GM19324 (cell line): ENCODE measurements around the gene PRKG2.

ENCODE experiments used
- ATAC-seq: cut with Tn5 transposase; IDR thresholded peaks from one replicate; pipeline ENCODE4 v1.9.1; 2021; ENCODE audit warnings: mild to moderate bottlenecking, moderate library complexity; ENCODE audit not compliant: unreplicated experiment, low FRiP score

Gene PRKG2

GRCh38 chr4:81220271-81220670, 5.2 kb upstream of the PRKG2 start:
- ATAC-seq, result no peak

DNA sequence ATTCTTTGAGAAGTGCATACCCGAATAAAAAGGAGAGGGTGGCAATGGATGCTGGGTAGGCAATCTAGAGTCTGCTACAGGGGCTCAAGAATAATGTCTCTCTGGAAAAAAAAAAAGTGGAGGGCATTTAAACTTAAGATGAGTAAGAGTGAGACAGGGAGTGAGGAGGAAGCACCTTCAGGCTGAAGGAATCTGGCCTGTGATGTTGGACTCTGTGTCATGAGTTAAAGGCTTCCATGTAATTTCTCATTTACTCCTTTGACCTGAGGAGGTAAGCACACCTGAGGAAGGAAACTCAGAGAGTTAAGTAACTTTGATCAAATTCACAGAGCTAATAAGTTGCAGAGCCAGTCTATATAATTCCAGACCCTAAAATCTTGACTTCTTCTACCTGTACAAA, 3.2 kb upstream of the PRKG2 start:
- no peak for ATAC-seq

- no peak for ATAC-seq
Measured at GRCh38 chr4:81217779-81218178, 2.8 kb upstream of the PRKG2 start.

- ATAC-seq, result no peak
Measured at GRCh38 chr4:81215931-81216330, 909 bp upstream of the PRKG2 start.

GRCh38 chr4:81214144-81214880, 710 bp downstream of the PRKG2 start:
- ATAC-seq, result no peak

GRCh38 chr4:81213671-81214070, 1.4 kb downstream of the PRKG2 start:
- ATAC-seq, result no peak

GRCh38 chr4:81211956-81212355, 3.1 kb downstream of the PRKG2 start:
- no peak for ATAC-seq

GRCh38 chr4:81207828-81208227, 7.2 kb downstream of the PRKG2 start:
- ATAC-seq, result no peak

DNA sequence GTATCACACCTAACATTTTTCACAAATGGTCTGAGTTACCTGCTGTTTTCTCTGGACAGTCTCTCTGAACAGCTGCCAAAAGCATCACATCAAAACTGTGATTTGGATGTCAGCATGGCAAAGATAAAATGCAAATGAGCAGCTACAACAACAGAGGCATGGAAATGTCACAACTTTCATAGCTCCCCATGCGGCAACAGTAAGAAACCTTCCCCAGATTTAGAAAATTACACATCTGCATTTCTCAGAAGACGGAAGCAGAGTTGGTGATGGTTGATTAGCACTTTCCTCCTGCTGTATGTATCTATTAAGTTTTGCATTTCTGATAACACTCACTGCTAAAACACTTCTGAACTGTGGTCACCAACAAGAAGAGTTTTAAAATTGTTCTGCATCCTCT, 9.7 kb downstream of the PRKG2 start:
- ATAC-seq, result no peak

- no peak for ATAC-seq
Measured at GRCh38 chr4:81204571-81204970, 10.5 kb downstream of the PRKG2 start.

DNA sequence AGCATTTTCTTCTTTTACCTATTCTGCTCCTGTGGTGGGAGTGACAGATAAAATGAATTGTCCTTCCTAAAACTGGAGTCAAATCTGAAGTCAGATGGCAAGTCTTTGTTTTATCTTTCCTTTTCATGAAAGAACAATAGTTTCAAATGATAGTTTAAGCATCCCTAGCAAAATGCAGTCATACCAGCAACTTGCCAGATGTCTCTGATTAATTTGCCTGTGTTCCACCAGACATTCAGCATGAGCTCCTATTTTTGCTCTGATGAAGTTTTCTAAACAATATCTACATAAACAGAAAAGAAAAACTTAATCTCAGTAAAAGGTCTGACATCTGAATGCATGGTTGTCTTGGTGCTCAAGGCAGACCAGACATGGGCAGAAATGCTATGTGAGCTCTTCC, 15.2 kb downstream of the PRKG2 start:
- no peak for ATAC-seq

DNA sequence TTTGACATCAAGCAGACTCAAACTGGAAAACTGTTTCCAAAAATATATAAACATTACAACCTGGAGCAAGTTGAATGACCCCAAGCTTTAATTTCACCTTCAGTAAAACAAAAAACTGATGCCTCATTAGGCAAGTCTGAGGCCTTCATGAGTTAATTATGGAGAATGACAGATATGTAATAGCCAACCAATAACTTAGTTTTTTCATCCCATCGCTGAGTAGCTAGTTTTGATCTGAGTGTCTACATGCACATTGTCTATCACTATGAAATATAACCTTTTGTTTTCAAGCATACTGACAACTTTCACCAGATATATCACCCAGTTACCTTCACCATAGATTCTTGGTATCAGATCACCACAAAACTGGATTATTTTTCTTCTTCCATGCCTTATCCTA, 16.4 kb downstream of the PRKG2 start:
- ATAC-seq, result no peak

DNA sequence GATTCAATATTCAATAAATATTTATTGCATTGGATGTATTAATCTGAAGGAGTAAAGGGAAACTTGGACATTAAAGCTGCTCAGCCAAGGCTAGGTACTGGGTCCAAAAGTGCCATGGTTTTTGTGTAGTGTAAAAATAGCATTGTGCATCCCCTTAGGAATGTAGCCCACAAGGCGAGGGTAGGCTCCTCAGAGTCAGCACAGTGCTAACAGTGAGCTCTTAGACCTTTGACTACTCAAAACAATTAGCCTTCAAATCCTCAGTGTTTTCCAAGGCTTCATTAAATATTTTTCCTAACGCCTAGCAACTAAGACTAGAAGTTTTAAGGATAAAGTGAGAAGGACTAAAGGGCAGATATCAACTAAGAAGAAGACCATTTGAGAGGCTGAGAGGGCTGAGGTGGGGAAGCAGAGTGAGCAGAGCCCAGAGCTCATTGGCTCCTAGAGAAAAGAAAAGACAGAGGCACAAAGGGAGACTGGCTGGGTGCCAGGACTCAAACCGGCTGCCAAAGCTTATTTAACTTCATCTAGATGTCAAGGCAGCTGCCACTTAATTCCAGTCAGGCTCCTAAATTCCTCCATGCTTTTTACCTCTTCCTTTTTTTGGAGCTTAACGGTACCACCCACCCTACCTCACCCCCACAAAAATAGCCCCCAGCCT, 17.0 kb downstream of the PRKG2 start:
- ATAC-seq, result no peak

GRCh38 chr4:81196126-81196650, 18.8 kb downstream of the PRKG2 start:
- ATAC-seq, result no peak

DNA sequence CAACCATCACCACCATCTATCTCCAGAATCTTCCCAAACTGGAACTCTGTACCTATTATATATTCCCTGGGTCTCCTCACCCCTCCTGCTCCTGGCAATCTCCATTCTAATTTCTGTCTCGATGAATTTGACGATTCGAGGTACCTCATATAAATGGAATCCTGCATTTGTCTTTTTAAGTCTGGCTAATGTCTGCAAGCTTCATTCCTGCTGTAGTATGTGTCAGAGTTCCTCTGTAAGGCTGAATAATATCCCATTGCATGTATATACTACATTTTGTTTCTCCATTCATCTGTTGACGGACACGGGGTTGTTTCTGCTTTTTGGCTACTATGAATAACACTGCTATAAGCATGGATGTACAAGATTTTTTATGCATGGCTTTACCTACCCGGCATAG, 19.5 kb downstream of the PRKG2 start:
- no peak for ATAC-seq

GRCh38 chr4:81194286-81194685, 20.7 kb downstream of the PRKG2 start:
- ATAC-seq, result no peak

DNA sequence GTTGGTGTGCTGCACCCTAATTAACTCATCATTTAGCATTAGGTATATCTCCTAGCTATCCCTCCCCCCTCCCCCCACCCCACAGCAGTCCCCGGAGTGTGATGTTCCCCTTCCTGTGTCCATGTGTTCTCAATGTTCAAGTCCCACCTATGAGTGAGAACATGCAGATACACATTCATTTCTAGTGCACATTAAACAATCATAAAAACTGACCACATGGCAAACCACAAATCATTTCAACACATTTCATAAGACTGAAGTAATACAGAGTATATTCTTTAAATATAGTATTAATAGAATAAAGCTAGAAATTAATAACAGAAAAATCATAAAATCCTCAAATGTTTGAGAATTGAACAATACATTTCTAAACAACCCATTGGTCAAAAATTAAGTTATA, 34.1 kb downstream of the PRKG2 start:
- ATAC-seq, result no peak

GRCh38 chr4:81179326-81179725, 35.7 kb downstream of the PRKG2 start:
- no peak for ATAC-seq

GRCh38 chr4:81173213-81173612, 41.8 kb downstream of the PRKG2 start:
- no peak for ATAC-seq

GRCh38 chr4:81166458-81167160, 48.4 kb downstream of the PRKG2 start:
- ATAC-seq, result no peak

- ATAC-seq, result no peak
Measured at GRCh38 chr4:81165861-81166430, 49.1 kb downstream of the PRKG2 start.
